Endodermal cell (in vitro differentiated cells): ENCODE data around the gene A2ML1. TPM values are rescaled to one million over a fixed set of nuclear protein-coding genes. Genes with fewer than 3 reads are reported as not detected.
"Not testable (repeated sequence)": the region's sequence is repeated elsewhere in the genome, so short reads cannot be mapped to it uniquely, and the experiment has no call there.

Experiments used
- DNase-seq: peaks from one replicate; pipeline ENCODE4 v3.0.0-alpha.2; 2017
- H3K27ac ChIP-seq: 2 replicates; pipeline ENCODE4 v1.5.1; 2013; ENCODE audit warnings: mild to moderate bottlenecking, low read depth, low read length, moderate library complexity
- H3K27me3 ChIP-seq: 2 replicates; pipeline ENCODE4 v1.6.1; 2013; ENCODE audit warnings: mild to moderate bottlenecking, low read length, moderate library complexity; ENCODE audit not compliant: insufficient read depth, control insufficient read depth, poor library complexity, severe bottlenecking
- H3K36me3 ChIP-seq: 2 replicates; pipeline ENCODE4 v1.7.0; 2013; ENCODE audit warnings: mild to moderate bottlenecking, low read length, moderate library complexity; ENCODE audit not compliant: control insufficient read depth, insufficient read depth
- H3K4me1 ChIP-seq: one replicate; pipeline ENCODE4 v1.7.0; 2013; ENCODE audit warnings: low read length; ENCODE audit not compliant: control insufficient read depth, insufficient read depth
- H3K4me3 ChIP-seq: 2 replicates; pipeline ENCODE4 v1.5.1; 2013; ENCODE audit warnings: mild to moderate bottlenecking, low read length, moderate library complexity
- H3K9ac ChIP-seq: 2 replicates; pipeline ENCODE4 v1.6.1; 2013; ENCODE audit warnings: mild to moderate bottlenecking, low read length, moderate library complexity; ENCODE audit not compliant: poor library complexity, severe bottlenecking; ENCODE audit errors: extremely low read depth
- H3K9me3 ChIP-seq: 2 replicates; pipeline ENCODE4 v1.6.1; 2013; ENCODE audit warnings: mild to moderate bottlenecking, low read length, moderate library complexity; ENCODE audit not compliant: control insufficient read depth
- H3K27ac Mint-ChIP-seq: 2 replicates; pipeline ENCODE4 v1.8.0; 2020; ENCODE audit warnings: mixed read lengths
- H3K27me3 Mint-ChIP-seq: 2 replicates; pipeline ENCODE4 v1.8.0; 2021; ENCODE audit warnings: mild to moderate bottlenecking, mixed read lengths; ENCODE audit not compliant: insufficient read depth
- H3K36me3 Mint-ChIP-seq: 2 replicates; pipeline ENCODE4 v1.8.0; 2020; ENCODE audit warnings: low read depth, mixed read lengths
- H3K4me1 Mint-ChIP-seq: 2 replicates; pipeline ENCODE4 v1.8.0; 2020; ENCODE audit warnings: mixed read lengths
- H3K4me3 Mint-ChIP-seq: 2 replicates; pipeline ENCODE4 v1.8.0; 2020; ENCODE audit warnings: mild to moderate bottlenecking, moderate library complexity, mixed read lengths
- H3K9me3 Mint-ChIP-seq: 2 replicates; pipeline ENCODE4 v1.8.0; 2020; ENCODE audit warnings: mild to moderate bottlenecking, mixed read lengths
- CTCF ChIP-seq: fragments of 200-600 bp; sonication (generic); conservative IDR thresholded peaks from 2 replicates; pipeline ENCODE4 v1.5.0; 2021; ENCODE audit warnings: antibody characterized with exemption, mild to moderate bottlenecking
- WGBS, 2 experiments: methylation state at CpG; one replicate each; pipeline versions ENCODE4 v1.1.5 to v1.1.7; 2013; ENCODE audit warnings: missing lambda C conversion rate in 2 of 2, mixed read lengths in 1 of 2; ENCODE audit not compliant: insufficient coverage in 1 of 2, insufficient read length in 1 of 2; 5-methylcytosine and 5-hydroxymethylcytosine counted together
- total RNA-seq, 2 donors: library from RNA; stranded (reverse); fragmentation: NEBNext Ultra II Directional in 1 of 2; extraction: Animal tissue kit (Norgen Biotek cat#: 25700) in 1 of 2; gene quantifications; 2 replicates in 1 of 2; 3 replicates in 1 of 2; pipeline ENCODE4 v1.2.1, GENCODE V29; 2021

A2ML1 gene
- total RNA-seq, 2 donors from 2014 or later = 7.1 to 11.6 TPM

- no peak overlapping the region for H3K4me3 Mint-ChIP-seq
- no peak overlapping the region for H3K4me3 ChIP-seq
- peaks cover 35% of the 10 kb centered on the region for H3K36me3 Mint-ChIP-seq
- H3K9me3 Mint-ChIP-seq = no peaks in the 10 kb centered on the region
- no peak for DNase-seq
- H3K36me3 ChIP-seq = peaks cover 38% of the 10 kb centered on the region
- no peaks in the 10 kb centered on the region for H3K27me3 ChIP-seq
- H3K27ac Mint-ChIP-seq = peak overlapping the region; percentile 31
- TF ChIP-seq CTCF = no peak
- no peak overlapping the region for H3K27ac ChIP-seq
- H3K9ac ChIP-seq = no peak overlapping the region
- no CpG with 5 or more reads among the region's 1 CpG for WGBS, 2 experiments
- H3K4me1 Mint-ChIP-seq = peaks cover 58% of the 10 kb centered on the region
- peaks cover 12% of the 10 kb centered on the region for H3K4me1 ChIP-seq
- H3K9me3 ChIP-seq = no peaks in the 10 kb centered on the region
- H3K27me3 Mint-ChIP-seq = no peaks in the 10 kb centered on the region
Observed at GRCh38 chr12:8817856-8818255, 4.6 kb upstream of the A2ML1 start.

DNA sequence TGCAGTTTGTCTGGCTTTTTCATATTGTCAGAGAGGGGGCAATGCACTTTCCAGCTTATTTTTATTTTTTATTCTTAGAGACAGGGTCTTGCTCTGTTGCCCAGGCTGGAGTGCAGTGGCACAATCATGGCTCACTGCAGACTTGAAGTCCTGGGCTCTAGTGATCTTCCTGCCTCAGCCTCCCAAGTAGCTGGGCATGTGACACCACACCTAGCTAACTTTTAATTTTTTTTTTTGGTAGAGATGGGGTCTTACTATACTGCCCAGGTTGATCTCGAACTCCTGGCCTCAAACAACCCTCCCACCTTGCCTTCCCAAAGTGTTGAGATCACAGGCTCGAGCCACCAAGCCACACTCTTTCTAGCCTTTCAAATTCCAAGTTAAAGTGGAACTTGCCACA is 3.9 kb upstream of the A2ML1 start:
- no peaks in the 10 kb centered on the region for H3K9me3 Mint-ChIP-seq
- peaks cover 62% of the 10 kb centered on the region for H3K4me1 Mint-ChIP-seq
- peaks cover 38% of the 10 kb centered on the region for H3K36me3 ChIP-seq
- H3K4me3 Mint-ChIP-seq = no peak overlapping the region
- DNase-seq = no peak
- TF ChIP-seq CTCF = no peak
- no peak overlapping the region for H3K9ac ChIP-seq
- peak overlapping the region; percentile 87 for H3K27ac Mint-ChIP-seq
- H3K9me3 ChIP-seq = no peaks in the 10 kb centered on the region
- no peak overlapping the region for H3K27ac ChIP-seq
- no peak overlapping the region for H3K4me3 ChIP-seq
- peaks cover 13% of the 10 kb centered on the region for H3K4me1 ChIP-seq
- peaks cover 32% of the 10 kb centered on the region for H3K36me3 Mint-ChIP-seq
- whole genome bisulfite sequencing, 2 experiments = 73 to 97% methylated on average over 2 of the region's 2 CpGs
- no peaks in the 10 kb centered on the region for H3K27me3 ChIP-seq
- H3K27me3 Mint-ChIP-seq = no peaks in the 10 kb centered on the region

DNA sequence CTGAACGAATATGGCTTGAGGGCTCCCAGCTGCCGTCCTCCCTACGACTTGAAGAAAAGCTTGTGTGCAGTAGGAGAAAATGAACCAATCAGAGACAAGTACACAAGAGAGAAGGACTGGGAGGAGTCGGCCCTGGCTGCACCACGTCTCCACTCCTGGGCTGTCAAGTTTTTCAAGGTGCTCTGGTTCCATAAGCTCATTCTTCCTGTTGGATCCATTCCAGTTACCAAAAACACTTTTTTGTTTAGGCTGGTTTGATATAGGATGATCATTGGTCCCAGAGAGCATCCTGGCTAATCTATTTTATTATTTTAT is 2.8 kb upstream of the A2ML1 start:
- Mint-ChIP-seq H3K36me3 (peaks cover 24% of the 10 kb centered on the region), H3K27ac (peak overlapping the region; percentile 81), H3K9me3 (no peaks in the 10 kb centered on the region), H3K4me1 (peaks cover 60% of the 10 kb centered on the region), H3K4me3 (no peak overlapping the region), H3K27me3 (no peaks in the 10 kb centered on the region)
- no peak overlapping the region for H3K4me3 ChIP-seq
- WGBS, 2 experiments = 76 to 83% methylated on average over 4 to 5 of the region's 5 CpGs
- H3K27me3 ChIP-seq = no peaks in the 10 kb centered on the region
- DNase-seq = no peak
- H3K4me1 ChIP-seq = peaks cover 9% of the 10 kb centered on the region
- no peak overlapping the region for H3K9ac ChIP-seq
- no peak for TF ChIP-seq CTCF
- no peak overlapping the region for H3K27ac ChIP-seq
- H3K36me3 ChIP-seq = peaks cover 29% of the 10 kb centered on the region
- peaks cover 1% of the 10 kb centered on the region for H3K9me3 ChIP-seq

GRCh38 chr12:8820676-8821407 is 1.6 kb upstream of the A2ML1 start:
- Mint-ChIP-seq H3K27ac (peak overlapping the region; percentile 78), H3K4me1 (peaks cover 52% of the 10 kb centered on the region), H3K36me3 (peaks cover 22% of the 10 kb centered on the region)
- 96 to 100% methylated on average over 7 to 8 of the region's 8 CpGs for WGBS, 2 experiments
- not testable (repeated sequence) for H3K9ac ChIP-seq, H3K4me1 ChIP-seq, H3K27ac ChIP-seq, H3K27me3 ChIP-seq, H3K4me3 Mint-ChIP-seq, H3K27me3 Mint-ChIP-seq, H3K4me3 ChIP-seq, DNase-seq, H3K9me3 Mint-ChIP-seq
- H3K9me3 ChIP-seq = peaks cover 14% of the 10 kb centered on the region
- H3K36me3 ChIP-seq = peaks cover 26% of the 10 kb centered on the region
